Measurements from ENCODE around the gene PODNL1.
"Not testable (repeated sequence)": the region's sequence is repeated elsewhere in the genome, so short reads cannot be mapped to it uniquely, and the experiment has no call there.

The PODNL1 gene

DNA sequence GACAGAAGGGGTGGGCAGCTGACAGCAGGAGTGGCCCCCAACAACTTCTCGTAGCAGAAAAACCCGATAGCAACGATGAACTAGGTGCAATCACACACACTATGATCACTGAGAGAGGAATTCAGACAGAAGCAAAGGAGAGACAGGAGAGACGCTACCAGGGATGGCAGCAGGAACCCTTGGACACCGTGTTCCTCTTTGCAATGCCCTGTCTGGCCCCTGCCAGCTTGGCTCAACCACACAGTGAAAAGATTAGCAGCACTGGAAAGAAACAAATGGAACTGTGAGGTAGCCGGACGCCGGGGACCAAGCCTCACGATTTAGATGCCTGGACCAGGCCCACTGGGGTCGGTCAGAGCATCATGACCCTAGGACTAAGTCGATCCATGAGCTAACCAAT is 37.7 kb upstream of the PODNL1 start:
- in situ Hi-C loops (cut with HindIII; ENCODE audit: low sequenced_read_pairs) = no loop called here

DNA sequence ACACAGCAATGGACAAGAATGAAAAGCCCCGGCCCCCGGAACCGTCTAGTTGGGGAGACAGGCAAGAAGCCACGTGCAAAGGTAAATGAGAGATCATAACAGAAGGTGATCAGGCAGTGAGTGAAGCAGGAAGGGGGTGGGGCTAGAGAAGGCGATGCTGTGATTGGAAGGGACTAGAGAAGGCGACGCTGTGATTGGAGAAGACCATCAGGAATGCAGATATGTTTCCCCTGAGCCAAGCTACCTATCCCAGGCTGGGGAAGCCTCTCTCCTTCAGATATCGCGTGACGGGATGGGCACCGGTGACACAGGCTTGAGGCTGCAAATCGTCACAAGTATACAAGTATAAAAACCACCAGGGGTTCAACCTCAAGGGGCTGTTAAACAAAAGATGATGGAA is 35.9 kb upstream of the PODNL1 start:
- H3K4me3 ChIP-seq (ENCODE audit: low read depth, low read length) = no peak overlapping the region
- TF ChIP-seq, protein P1, sequence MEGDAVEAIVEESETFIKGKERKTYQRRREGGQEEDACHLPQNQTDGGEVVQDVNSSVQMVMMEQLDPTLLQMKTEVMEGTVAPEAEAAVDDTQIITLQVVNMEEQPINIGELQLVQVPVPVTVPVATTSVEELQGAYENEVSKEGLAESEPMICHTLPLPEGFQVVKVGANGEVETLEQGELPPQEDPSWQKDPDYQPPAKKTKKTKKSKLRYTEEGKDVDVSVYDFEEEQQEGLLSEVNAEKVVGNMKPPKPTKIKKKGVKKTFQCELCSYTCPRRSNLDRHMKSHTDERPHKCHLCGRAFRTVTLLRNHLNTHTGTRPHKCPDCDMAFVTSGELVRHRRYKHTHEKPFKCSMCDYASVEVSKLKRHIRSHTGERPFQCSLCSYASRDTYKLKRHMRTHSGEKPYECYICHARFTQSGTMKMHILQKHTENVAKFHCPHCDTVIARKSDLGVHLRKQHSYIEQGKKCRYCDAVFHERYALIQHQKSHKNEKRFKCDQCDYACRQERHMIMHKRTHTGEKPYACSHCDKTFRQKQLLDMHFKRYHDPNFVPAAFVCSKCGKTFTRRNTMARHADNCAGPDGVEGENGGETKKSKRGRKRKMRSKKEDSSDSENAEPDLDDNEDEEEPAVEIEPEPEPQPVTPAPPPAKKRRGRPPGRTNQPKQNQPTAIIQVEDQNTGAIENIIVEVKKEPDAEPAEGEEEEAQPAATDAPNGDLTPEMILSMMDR (IDR thresholded peaks at IDR 0.05; ENCODE audit: low read depth, low read length, missing control alignments) = no peak
- DNase-seq (ENCODE audit: low read depth) = no peak

More for the DNA sequence above, 37.7 kb upstream of the PODNL1 start:
- TF ChIP-seq, protein P1 (IDR thresholded peaks at IDR 0.05; ENCODE audit: low read depth, low read length, missing control alignments) = no peak
- DNase-seq (ENCODE audit: low read depth) = no peak
- H3K4me3 ChIP-seq (ENCODE audit: low read depth, low read length) = no peak overlapping the region

DNA sequence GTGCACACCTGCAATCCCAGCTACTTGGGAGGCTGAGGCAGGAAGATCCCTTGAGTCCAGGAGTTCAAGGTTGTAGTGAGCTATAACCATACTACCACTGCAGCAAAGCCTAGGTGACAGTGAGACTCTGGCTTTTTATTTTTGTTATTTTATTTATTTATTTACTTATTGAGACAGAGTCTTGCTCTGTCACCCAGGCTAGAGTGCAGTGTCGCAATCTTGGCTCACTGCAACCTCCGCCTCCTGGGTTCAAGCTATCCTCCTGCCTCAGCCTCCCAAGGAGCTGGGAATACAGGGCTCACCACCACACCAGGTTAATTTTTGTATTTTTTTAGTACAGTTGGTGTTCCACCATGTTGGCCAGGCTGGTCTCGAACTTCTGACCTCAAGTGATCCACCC is 35.3 kb upstream of the PODNL1 start:
- in situ Hi-C loops (cut with HindIII; ENCODE audit: low sequenced_read_pairs); H3K4me3 ChIP-seq (ENCODE audit: low read depth, low read length); DNase-seq (ENCODE audit: low read depth): not testable (repeated sequence)

More for the DNA sequence above, 35.9 kb upstream of the PODNL1 start:
- in situ Hi-C loops (cut with HindIII; ENCODE audit: low sequenced_read_pairs) = no loop called here

DNA sequence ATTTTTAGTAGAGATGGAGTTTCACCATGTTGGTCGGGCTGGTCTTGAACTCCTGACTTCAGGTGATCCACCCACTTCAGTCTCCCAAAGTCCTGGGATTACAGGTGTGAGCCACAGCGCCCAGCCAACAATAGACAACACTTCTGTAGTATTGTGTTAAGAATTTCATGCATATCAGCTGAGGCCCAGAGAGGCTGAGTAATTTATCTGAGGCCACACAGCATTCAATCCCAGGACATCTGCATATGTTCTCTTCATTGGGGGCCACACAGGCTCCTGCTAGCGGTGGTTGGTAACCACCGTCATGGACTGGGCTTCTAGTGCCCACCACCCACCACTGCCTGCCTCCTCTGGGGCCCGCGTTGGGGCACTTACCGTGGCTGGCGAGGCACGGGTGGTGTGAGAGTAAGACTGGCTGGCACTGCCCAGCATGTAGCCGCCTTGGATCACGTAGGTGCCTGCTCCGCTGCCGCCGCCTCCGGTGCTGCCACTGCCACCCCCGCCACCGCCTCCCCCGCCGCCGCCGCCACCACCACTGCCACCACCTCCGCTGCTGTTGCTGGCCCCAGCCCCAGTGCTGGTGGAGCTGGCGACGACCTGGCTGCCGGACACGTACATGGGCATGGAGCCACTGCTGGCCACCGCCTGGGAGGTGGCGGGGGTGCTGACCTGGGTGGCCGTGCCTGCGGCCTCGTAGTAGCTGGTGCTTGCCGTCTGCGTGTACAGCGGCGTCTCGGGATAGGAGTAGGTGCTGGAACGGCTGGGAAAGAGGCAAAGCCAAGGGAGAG is 34.3 kb upstream of the PODNL1 start:
- in situ Hi-C loops (cut with HindIII; ENCODE audit: low sequenced_read_pairs) = no loop called here
- TF ChIP-seq, protein P1 (IDR thresholded peaks at IDR 0.05; ENCODE audit: low read depth, low read length, missing control alignments) = no peak
- H3K4me3 ChIP-seq (ENCODE audit: low read depth, low read length) = no peak overlapping the region
- DNase-seq (ENCODE audit: low read depth) = no peak

DNA sequence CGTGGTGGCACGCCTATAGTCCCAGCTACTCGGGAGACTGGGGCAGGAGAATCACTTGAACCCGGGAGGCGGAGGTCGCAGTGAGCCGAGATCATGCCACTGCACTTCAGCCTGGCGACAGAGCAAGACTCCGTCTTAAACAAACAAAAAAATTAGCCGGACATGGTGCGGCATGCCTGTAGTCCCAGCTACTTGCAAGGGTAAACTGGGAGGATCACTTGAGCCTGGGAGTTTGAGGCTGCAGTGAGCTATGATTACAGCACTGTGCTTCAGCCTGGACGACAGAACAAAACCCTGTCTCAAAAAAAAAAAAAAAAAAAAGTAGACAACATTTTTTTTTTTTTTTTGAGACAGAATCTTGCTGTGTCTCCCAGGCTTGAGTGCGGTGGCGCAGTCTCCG is 33.7 kb upstream of the PODNL1 start:
- H3K4me3 ChIP-seq (ENCODE audit: low read depth, low read length); DNase-seq (ENCODE audit: low read depth); in situ Hi-C loops (cut with HindIII; ENCODE audit: low sequenced_read_pairs): not testable (repeated sequence)

DNA sequence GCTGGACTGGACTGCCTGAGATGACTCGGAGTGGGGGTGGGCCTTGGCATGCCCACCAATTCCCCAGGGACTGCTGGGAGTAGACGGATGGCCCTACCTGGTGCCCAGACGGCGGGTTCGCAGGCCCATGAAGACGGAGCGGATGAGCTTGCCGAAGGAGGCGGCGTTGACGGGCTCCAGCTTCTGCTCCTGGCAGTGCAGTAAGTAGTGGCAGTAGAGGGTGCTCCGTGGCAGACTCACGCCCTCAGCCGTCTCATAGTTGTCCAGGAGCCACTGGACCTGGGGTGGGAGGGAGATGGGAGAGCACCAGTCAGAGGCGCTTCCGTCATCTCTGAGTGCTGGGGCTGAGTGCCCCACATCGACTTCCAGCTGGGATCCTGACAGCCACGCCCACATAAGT is 31.7 kb upstream of the PODNL1 start:
- H3K4me3 ChIP-seq (ENCODE audit: low read depth, low read length) = no peak overlapping the region
- TF ChIP-seq, protein P1 (IDR thresholded peaks at IDR 0.05; ENCODE audit: low read depth, low read length, missing control alignments) = no peak
- DNase-seq (ENCODE audit: low read depth) = no peak
- in situ Hi-C loops (cut with HindIII; ENCODE audit: low sequenced_read_pairs) = no loop called here

DNA sequence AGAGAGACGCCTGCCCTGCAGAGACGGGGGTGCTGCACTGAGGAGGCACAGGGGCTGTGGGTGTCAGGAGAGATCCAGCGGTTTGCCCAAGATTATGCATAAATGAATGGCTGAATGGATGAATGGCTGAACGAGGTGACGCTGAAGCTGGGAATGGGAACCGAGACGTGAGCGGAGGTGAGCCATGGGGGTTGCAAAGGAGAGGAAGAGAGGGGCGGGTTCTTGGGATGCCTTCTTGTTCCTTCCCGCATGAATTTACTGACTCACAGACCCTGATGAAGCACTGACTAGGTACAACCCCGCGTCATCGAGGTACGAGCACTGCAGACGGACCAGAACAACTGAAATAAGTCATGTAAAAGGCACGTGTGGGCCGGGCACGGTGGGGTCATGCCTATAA is 30.8 kb upstream of the PODNL1 start:
- TF ChIP-seq, protein P1 (IDR thresholded peaks at IDR 0.05; ENCODE audit: low read depth, low read length, missing control alignments) = no peak
- H3K4me3 ChIP-seq (ENCODE audit: low read depth, low read length) = no peak overlapping the region
- in situ Hi-C loops (cut with HindIII; ENCODE audit: low sequenced_read_pairs) = no loop called here
- no peak for DNase-seq (ENCODE audit: low read depth)

Data from astrocyte of the cerebellum (primary cell).